HL-60 (cell line): ENCODE results near the gene TAF11L4.
"Not testable (repeated sequence)": the region's sequence is repeated elsewhere in the genome, so short reads cannot be mapped to it uniquely, and the experiment has no call there.

ENCODE experiments used
- GABPA ChIP-seq: IDR thresholded peaks from 2 replicates; pipeline ENCODE4 v1.6.1; 2012; ENCODE audit warnings: low read depth
- POLR2AphosphoS5 ChIP-seq: IDR thresholded peaks from 2 replicates; pipeline ENCODE4 v1.6.1; 2012; ENCODE audit warnings: low read depth
- SPI1 ChIP-seq: IDR thresholded peaks from 2 replicates; pipeline ENCODE4 v1.6.1; 2012; ENCODE audit warnings: low read depth, mild to moderate bottlenecking, borderline replicate concordance
- TF ChIP-seq, protein P1 (sequence below): IDR thresholded peaks from one replicate; pipeline ENCODE4 v1.5.1; 2011; ENCODE audit warnings: low read length, control low read depth, inconsistent platforms; ENCODE audit not compliant: insufficient read depth
- TF ChIP-seq, protein P2 (sequence below): IDR thresholded peaks from 2 replicates; pipeline ENCODE4 v1.6.1; 2012; ENCODE audit warnings: low read depth; ENCODE audit not compliant: insufficient replicate concordance

DNA sequence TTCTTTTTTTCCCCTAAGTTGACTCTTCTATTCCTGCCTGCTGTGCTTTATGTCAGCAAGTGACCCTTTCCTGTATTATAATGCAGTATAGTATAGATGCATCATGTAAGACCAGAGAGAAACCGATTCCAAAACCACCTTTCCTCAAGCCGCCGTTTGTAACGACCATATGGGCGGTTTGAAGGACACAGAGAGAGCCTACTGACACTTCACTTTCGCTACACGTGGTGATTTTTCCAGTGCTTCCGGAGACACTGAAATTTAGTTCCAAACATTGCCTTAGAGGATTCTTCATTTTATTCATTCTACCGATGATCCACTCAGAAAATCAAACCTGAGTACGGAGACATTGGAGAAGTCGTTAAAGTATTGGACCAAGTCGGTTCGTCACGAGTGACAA is 2.1 kb upstream of the TAF11L4 start:
- TF ChIP-seq, protein P1, sequence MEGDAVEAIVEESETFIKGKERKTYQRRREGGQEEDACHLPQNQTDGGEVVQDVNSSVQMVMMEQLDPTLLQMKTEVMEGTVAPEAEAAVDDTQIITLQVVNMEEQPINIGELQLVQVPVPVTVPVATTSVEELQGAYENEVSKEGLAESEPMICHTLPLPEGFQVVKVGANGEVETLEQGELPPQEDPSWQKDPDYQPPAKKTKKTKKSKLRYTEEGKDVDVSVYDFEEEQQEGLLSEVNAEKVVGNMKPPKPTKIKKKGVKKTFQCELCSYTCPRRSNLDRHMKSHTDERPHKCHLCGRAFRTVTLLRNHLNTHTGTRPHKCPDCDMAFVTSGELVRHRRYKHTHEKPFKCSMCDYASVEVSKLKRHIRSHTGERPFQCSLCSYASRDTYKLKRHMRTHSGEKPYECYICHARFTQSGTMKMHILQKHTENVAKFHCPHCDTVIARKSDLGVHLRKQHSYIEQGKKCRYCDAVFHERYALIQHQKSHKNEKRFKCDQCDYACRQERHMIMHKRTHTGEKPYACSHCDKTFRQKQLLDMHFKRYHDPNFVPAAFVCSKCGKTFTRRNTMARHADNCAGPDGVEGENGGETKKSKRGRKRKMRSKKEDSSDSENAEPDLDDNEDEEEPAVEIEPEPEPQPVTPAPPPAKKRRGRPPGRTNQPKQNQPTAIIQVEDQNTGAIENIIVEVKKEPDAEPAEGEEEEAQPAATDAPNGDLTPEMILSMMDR: not testable (repeated sequence)
- TF ChIP-seq, protein P2, sequence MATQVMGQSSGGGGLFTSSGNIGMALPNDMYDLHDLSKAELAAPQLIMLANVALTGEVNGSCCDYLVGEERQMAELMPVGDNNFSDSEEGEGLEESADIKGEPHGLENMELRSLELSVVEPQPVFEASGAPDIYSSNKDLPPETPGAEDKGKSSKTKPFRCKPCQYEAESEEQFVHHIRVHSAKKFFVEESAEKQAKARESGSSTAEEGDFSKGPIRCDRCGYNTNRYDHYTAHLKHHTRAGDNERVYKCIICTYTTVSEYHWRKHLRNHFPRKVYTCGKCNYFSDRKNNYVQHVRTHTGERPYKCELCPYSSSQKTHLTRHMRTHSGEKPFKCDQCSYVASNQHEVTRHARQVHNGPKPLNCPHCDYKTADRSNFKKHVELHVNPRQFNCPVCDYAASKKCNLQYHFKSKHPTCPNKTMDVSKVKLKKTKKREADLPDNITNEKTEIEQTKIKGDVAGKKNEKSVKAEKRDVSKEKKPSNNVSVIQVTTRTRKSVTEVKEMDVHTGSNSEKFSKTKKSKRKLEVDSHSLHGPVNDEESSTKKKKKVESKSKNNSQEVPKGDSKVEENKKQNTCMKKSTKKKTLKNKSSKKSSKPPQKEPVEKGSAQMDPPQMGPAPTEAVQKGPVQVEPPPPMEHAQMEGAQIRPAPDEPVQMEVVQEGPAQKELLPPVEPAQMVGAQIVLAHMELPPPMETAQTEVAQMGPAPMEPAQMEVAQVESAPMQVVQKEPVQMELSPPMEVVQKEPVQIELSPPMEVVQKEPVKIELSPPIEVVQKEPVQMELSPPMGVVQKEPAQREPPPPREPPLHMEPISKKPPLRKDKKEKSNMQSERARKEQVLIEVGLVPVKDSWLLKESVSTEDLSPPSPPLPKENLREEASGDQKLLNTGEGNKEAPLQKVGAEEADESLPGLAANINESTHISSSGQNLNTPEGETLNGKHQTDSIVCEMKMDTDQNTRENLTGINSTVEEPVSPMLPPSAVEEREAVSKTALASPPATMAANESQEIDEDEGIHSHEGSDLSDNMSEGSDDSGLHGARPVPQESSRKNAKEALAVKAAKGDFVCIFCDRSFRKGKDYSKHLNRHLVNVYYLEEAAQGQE: not testable (repeated sequence)
- TF ChIP-seq POLR2AphosphoS5, SPI1, GABPA: not testable (repeated sequence)
